Liver (tissue), 9 donors: ENCODE measurements around the gene IFT122. TPM values are rescaled to one million over a fixed set of nuclear protein-coding genes. Genes with fewer than 3 reads are reported as not detected.

Source experiments
- DNase-seq: peaks from one replicate; pipeline ENCODE4 v3.0.0-alpha.2; 2017; ENCODE audit warnings: low spot score
- H3K27ac ChIP-seq, 2 donors: one replicate each; pipeline ENCODE4 v1.7.0; 2013; ENCODE audit warnings: inconsistent platforms in 2 of 2, low read length in 2 of 2, control low read depth in 1 of 2, low read depth in 1 of 2, mild to moderate bottlenecking in 1 of 2
- H3K27me3 ChIP-seq, 4 donors: one replicate each; pipeline versions ENCODE4 v1.6.1 to v1.7.0; 2013; ENCODE audit warnings: low read length in 3 of 4, inconsistent platforms in 1 of 4, mild to moderate bottlenecking in 1 of 4, moderate library complexity in 1 of 4; ENCODE audit not compliant: control insufficient read depth in 4 of 4, insufficient read depth in 4 of 4
- H3K36me3 ChIP-seq, 4 donors: one replicate each; pipeline versions ENCODE4 v1.6.1 to v1.7.0; 2013; ENCODE audit warnings: low read length in 3 of 4, mild to moderate bottlenecking in 3 of 4, low read depth in 1 of 4, moderate library complexity in 1 of 4; ENCODE audit not compliant: control insufficient read depth in 4 of 4, insufficient read depth in 3 of 4
- H3K4me1 ChIP-seq, 4 donors: one replicate each; pipeline versions ENCODE4 v1.6.1 to v1.7.0; 2013; ENCODE audit warnings: low read length in 3 of 4, mild to moderate bottlenecking in 3 of 4, moderate library complexity in 1 of 4; ENCODE audit not compliant: control insufficient read depth in 4 of 4, insufficient read depth in 4 of 4
- H3K4me3 ChIP-seq, 3 donors: one replicate each; pipeline versions ENCODE4 v1.6.1 to v1.7.0; 2013; ENCODE audit warnings: low read length in 3 of 3, control low read depth in 1 of 3, low read depth in 1 of 3, mild to moderate bottlenecking in 1 of 3
- H3K9ac ChIP-seq, 2 donors: one replicate each; pipeline ENCODE4 v1.7.0; 2013; ENCODE audit warnings: low read length in 2 of 2, mild to moderate bottlenecking in 2 of 2, moderate library complexity in 2 of 2, control low read depth in 1 of 2, low read depth in 1 of 2
- H3K9me3 ChIP-seq, 4 donors: one replicate each; pipeline versions ENCODE4 v1.6.1 to v1.7.0; 2013; ENCODE audit warnings: low read length in 3 of 4; ENCODE audit not compliant: control insufficient read depth in 4 of 4
- ATF3 ChIP-seq: IDR thresholded peaks from 2 replicates; pipeline ENCODE4 v1.6.1; 2016; ENCODE audit warnings: antibody characterized with exemption
- CTCF ChIP-seq: fragments of 150-350 bp; IDR thresholded peaks from 2 replicates; pipeline ENCODE4 v1.5.1; 2017; ENCODE audit warnings: improper control_type of control experiment, low read depth, low read length; ENCODE audit not compliant: missing input control
- EGR1 ChIP-seq, 2 donors: IDR thresholded peaks; 2 replicates each; pipeline ENCODE4 v1.6.1; 2016 to 2018; ENCODE audit warnings: antibody characterized with exemption in 2 of 2, low read depth in 2 of 2
- FOXA1 ChIP-seq: IDR thresholded peaks from 2 replicates; pipeline ENCODE4 v1.6.1; 2016; ENCODE audit warnings: antibody characterized with exemption
- FOXA2 ChIP-seq: IDR thresholded peaks from 2 replicates; pipeline ENCODE4 v1.6.1; 2016; ENCODE audit warnings: antibody characterized with exemption
- GABPA ChIP-seq, 2 donors: IDR thresholded peaks in 1 of 2; conservative IDR thresholded peaks in 1 of 2; 2 replicates each; pipeline ENCODE4 v1.6.1; 2016; ENCODE audit warnings: antibody characterized with exemption in 2 of 2, mild to moderate bottlenecking in 1 of 2, moderate library complexity in 1 of 2
- HNF4A ChIP-seq, 2 donors: conservative IDR thresholded peaks; 2 replicates each; pipeline ENCODE4 v1.6.1; 2016; ENCODE audit warnings: antibody characterized with exemption in 2 of 2, mild to moderate bottlenecking in 2 of 2
- HNF4G ChIP-seq: IDR thresholded peaks from 2 replicates; pipeline ENCODE4 v1.6.1; 2016; ENCODE audit warnings: antibody characterized with exemption
- JUND ChIP-seq, 2 donors: IDR thresholded peaks; 2 replicates each; pipeline ENCODE4 v1.6.1; 2016; ENCODE audit warnings: antibody characterized with exemption in 2 of 2
- NR2F2 ChIP-seq: IDR thresholded peaks from 2 replicates; pipeline ENCODE4 v1.6.1; 2016; ENCODE audit warnings: antibody characterized with exemption
- RAD21 ChIP-seq, 2 donors: IDR thresholded peaks; 2 replicates each; pipeline ENCODE4 v1.6.1; 2016; ENCODE audit warnings: antibody characterized with exemption in 2 of 2, mild to moderate bottlenecking in 2 of 2
- RXRA ChIP-seq, 2 donors: IDR thresholded peaks; 2 replicates each; pipeline ENCODE4 v1.6.1; 2017 to 2018; ENCODE audit warnings: antibody characterized with exemption in 2 of 2, mild to moderate bottlenecking in 1 of 2
- SP1 ChIP-seq: IDR thresholded peaks from 2 replicates; pipeline ENCODE4 v1.6.1; 2018; ENCODE audit warnings: antibody characterized with exemption, mild to moderate bottlenecking
- TAF1 ChIP-seq: conservative IDR thresholded peaks from 2 replicates; pipeline ENCODE4 v1.6.1; 2016; ENCODE audit warnings: antibody characterized with exemption, mild to moderate bottlenecking
- YY1 ChIP-seq: IDR thresholded peaks from 2 replicates; pipeline ENCODE4 v1.6.1; 2016; ENCODE audit warnings: antibody characterized with exemption, mild to moderate bottlenecking
- ZBTB33 ChIP-seq: IDR thresholded peaks from 2 replicates; pipeline ENCODE4 v1.6.1; 2016; ENCODE audit warnings: antibody characterized with exemption
- WGBS: extraction: QIAGEN DNeasy Blood & Tissue Kit; methylation state at CpG from one replicate; pipeline ENCODE4 v1.1.7; 2013; 5-methylcytosine and 5-hydroxymethylcytosine counted together
- polyA plus RNA-seq, 2 donors: library from polyadenylated mRNA; stranded (reverse) in 1 of 2; unstranded in 1 of 2; fragments of 200-250 nt in 1 of 2; fragments of >200 nt in 1 of 2; fragmentation: Nextera tagmentation in 1 of 2; extraction: Ambion mirVana in 1 of 2; gene quantifications; one replicate each; pipeline versions ENCODE4 v1.2.1 to v1.2.3, GENCODE V29; 2013 to 2015
- total RNA-seq, 2 donors: library from RNA; depleted of rRNA; stranded (reverse); fragments of >200 nt; gene quantifications; one replicate each; pipeline ENCODE4 v1.2.3, GENCODE V29; 2014
- TF ChIP-seq, protein P1 (sequence below): IDR thresholded peaks from 2 replicates; pipeline ENCODE4 v1.6.1; 2016; ENCODE audit warnings: antibody characterized with exemption, mild to moderate bottlenecking
- donor health status: healthy.
- donor health status: healthy.
- donor health status: healthy.
- donor health status: healthy.
- donor health status: healthy.

The IFT122 gene
- total and polyA plus RNA-seq, 4 donors: 3.3 to 25.8 (median 10.6) TPM

GRCh38 chr3:129530251-129530791 lies 90.3 kb downstream of the IFT122 start:
- no peaks in the 10 kb centered on the region for H3K4me1 ChIP-seq
- WGBS: 54% methylated on average over 6 of the region's 6 CpGs
- H3K36me3 ChIP-seq: no peaks in the 10 kb centered on the region
- H3K9ac ChIP-seq: no peak overlapping the region
- H3K9me3 ChIP-seq: no peaks in the 10 kb centered on the region
- no peak overlapping the region for H3K27ac ChIP-seq
- no peak for DNase-seq
- H3K27me3 ChIP-seq: no peaks in the 10 kb centered on the region
- no peak overlapping the region for H3K4me3 ChIP-seq
- TF ChIP-seq YY1: no peak
- TF ChIP-seq SP1: no peak
- no peak for TF ChIP-seq ZBTB33
- TF ChIP-seq RAD21 (IDR thresholded peaks at IDR 0.05): no peak
- no peak for TF ChIP-seq EGR1 (IDR thresholded peaks at IDR 0.05; ENCODE audit: low read depth in 2 of 2)
- TF ChIP-seq GABPA (IDR thresholded peaks at IDR 0.05 in 1 of 2, conservative IDR thresholded peaks at IDR 0.05 in 1 of 2): no peak
- no peak for TF ChIP-seq HNF4A (conservative IDR thresholded peaks at IDR 0.05)
- no peak for TF ChIP-seq HNF4G
- TF ChIP-seq, protein P1, sequence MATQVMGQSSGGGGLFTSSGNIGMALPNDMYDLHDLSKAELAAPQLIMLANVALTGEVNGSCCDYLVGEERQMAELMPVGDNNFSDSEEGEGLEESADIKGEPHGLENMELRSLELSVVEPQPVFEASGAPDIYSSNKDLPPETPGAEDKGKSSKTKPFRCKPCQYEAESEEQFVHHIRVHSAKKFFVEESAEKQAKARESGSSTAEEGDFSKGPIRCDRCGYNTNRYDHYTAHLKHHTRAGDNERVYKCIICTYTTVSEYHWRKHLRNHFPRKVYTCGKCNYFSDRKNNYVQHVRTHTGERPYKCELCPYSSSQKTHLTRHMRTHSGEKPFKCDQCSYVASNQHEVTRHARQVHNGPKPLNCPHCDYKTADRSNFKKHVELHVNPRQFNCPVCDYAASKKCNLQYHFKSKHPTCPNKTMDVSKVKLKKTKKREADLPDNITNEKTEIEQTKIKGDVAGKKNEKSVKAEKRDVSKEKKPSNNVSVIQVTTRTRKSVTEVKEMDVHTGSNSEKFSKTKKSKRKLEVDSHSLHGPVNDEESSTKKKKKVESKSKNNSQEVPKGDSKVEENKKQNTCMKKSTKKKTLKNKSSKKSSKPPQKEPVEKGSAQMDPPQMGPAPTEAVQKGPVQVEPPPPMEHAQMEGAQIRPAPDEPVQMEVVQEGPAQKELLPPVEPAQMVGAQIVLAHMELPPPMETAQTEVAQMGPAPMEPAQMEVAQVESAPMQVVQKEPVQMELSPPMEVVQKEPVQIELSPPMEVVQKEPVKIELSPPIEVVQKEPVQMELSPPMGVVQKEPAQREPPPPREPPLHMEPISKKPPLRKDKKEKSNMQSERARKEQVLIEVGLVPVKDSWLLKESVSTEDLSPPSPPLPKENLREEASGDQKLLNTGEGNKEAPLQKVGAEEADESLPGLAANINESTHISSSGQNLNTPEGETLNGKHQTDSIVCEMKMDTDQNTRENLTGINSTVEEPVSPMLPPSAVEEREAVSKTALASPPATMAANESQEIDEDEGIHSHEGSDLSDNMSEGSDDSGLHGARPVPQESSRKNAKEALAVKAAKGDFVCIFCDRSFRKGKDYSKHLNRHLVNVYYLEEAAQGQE: no peak
- TF ChIP-seq TAF1: no peak
- no peak for TF ChIP-seq JUND (IDR thresholded peaks at IDR 0.05)
- TF ChIP-seq FOXA2: no peak
- no peak for TF ChIP-seq NR2F2
- no peak for TF ChIP-seq CTCF
- TF ChIP-seq RXRA (IDR thresholded peaks at IDR 0.05): no peak
- no peak for TF ChIP-seq ATF3
- TF ChIP-seq FOXA1: no peak

DNA sequence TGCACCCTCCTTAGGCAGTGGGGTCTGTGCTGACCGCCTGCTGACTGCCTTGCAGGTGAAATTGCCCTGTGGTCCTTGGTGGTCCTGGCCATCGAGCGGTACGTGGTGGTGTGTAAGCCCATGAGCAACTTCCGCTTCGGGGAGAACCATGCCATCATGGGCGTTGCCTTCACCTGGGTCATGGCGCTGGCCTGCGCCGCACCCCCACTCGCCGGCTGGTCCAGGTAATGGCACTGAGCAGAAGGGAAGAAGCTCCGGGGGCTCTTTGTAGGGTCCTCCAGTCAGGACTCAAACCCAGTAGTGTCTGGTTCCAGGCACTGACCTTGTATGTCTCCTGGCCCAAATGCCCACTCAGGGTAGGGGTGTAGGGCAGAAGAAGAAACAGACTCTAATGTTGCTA lies 90.8 kb downstream of the IFT122 start:
- Histone ChIP-seq H3K4me1 (no peaks in the 10 kb centered on the region), H3K4me3 (no peak overlapping the region), H3K9me3 (no peaks in the 10 kb centered on the region), H3K36me3 (no peaks in the 10 kb centered on the region), H3K27me3 (no peaks in the 10 kb centered on the region), H3K27ac (no peak overlapping the region), H3K9ac (no peak overlapping the region)
- WGBS: 97% methylated on average over 13 of the region's 13 CpGs
- DNase-seq: no peak
- TF ChIP-seq JUND (IDR thresholded peaks at IDR 0.05): no peak
- TF ChIP-seq HNF4A (conservative IDR thresholded peaks at IDR 0.05): no peak
- TF ChIP-seq, protein P1: no peak
- no peak for TF ChIP-seq YY1
- no peak for TF ChIP-seq CTCF
- no peak for TF ChIP-seq SP1
